SK-N-SH (cell line): ENCODE results near the gene LAMA1. TPM values are rescaled to one million over a fixed set of nuclear protein-coding genes. Genes with fewer than 3 reads are reported as not detected.

Experiments
- CTCF ChIA-PET: fragments of 300-600, 350-600 bp; formaldehyde crosslinking; extraction: SDS; loops from one replicate; lab custom pipeline; 2021; lab: Yijun Ruan, JAX
- POLR2A ChIA-PET: fragments of 350-600 bp; sonication (Branson Sonifier 250); formaldehyde crosslinking; extraction: SDS; loops from one replicate; lab custom pipeline; 2020; ENCODE audit warnings: antibody characterized with exemption, inconsistent platforms; lab: Yijun Ruan, JAX
- DNase-seq: peaks from one replicate; pipeline ENCODE4 v3.0.0; 2012
- H2AFZ ChIP-seq: fragments of 200-600 bp; sonication (generic); 2 replicates; pipeline ENCODE4 v1.8.1; 2016; ENCODE audit warnings: antibody characterized with exemption, mild to moderate bottlenecking, low read depth
- H3F3A ChIP-seq: fragments of 200-600 bp; sonication (generic); replicated peaks from 2 replicates; pipeline ENCODE3; 2016; ENCODE audit warnings: antibody characterized with exemption, mild to moderate bottlenecking; ENCODE audit not compliant: insufficient read depth
- H3K27ac ChIP-seq, 2 experiments: fragments of 200-500 bp in 1 of 2; fragments of 200-600 bp in 1 of 2; sonication (Bioruptor generic) in 1 of 2; sonication (generic), shearing (Covaris generic) in 1 of 2; 2 replicates each; pipeline versions ENCODE4 v1.5.1 to v1.6.1; 2014 to 2016; ENCODE audit warnings: low read depth in 2 of 2, inconsistent platforms in 1 of 2, low read length in 1 of 2, mild to moderate bottlenecking in 1 of 2, mixed read lengths in 1 of 2
- H3K27me3 ChIP-seq: fragments of 200-600 bp; sonication (generic), shearing (Covaris generic); 2 replicates; pipeline ENCODE4 v1.6.1; 2016; ENCODE audit warnings: mixed run types; ENCODE audit not compliant: insufficient read depth
- H3K36me3 ChIP-seq, 2 experiments: fragments of 200-500 bp in 1 of 2; fragments of 200-600 bp in 1 of 2; sonication (Bioruptor generic) in 1 of 2; sonication (generic) in 1 of 2; replicated peaks in 1 of 2; 2 replicates each; pipeline versions ENCODE3 to v1.5.1; 2014 to 2016; ENCODE audit warnings: low read length in 1 of 2, mild to moderate bottlenecking in 1 of 2; ENCODE audit not compliant: insufficient read depth in 2 of 2, control insufficient read depth in 1 of 2
- H3K4me1 ChIP-seq, 2 experiments: fragments of 200-500 bp in 1 of 2; fragments of 200-600 bp in 1 of 2; sonication (Bioruptor generic) in 1 of 2; sonication (generic), shearing (Covaris generic) in 1 of 2; 2 replicates each; pipeline versions ENCODE4 v1.5.1 to v1.6.1; 2014 to 2016; ENCODE audit warnings: low read depth in 1 of 2, low read length in 1 of 2, mixed run types in 1 of 2; ENCODE audit not compliant: insufficient read depth in 2 of 2, control insufficient read depth in 1 of 2
- H3K4me2 ChIP-seq: fragments of 200-600 bp; sonication (generic), shearing (Covaris generic); 2 replicates; pipeline ENCODE4 v1.6.1; 2017; ENCODE audit warnings: mixed run types
- H3K4me3 ChIP-seq, 2 experiments: fragments of 200-500 bp in 1 of 2; fragments of 200-600 bp in 1 of 2; sonication (Bioruptor generic) in 1 of 2; sonication (generic), shearing (Covaris generic) in 1 of 2; 2 replicates each; pipeline versions ENCODE4 v1.5.1 to v1.8.1; 2014 to 2016; ENCODE audit warnings: low read depth in 2 of 2, inconsistent platforms in 1 of 2, low read length in 1 of 2, mild to moderate bottlenecking in 1 of 2, mixed read lengths in 1 of 2, moderate library complexity in 1 of 2
- H3K79me2 ChIP-seq: fragments of 200-600 bp; sonication (generic); 2 replicates; pipeline ENCODE4 v1.8.1; 2017; ENCODE audit warnings: mild to moderate bottlenecking; ENCODE audit not compliant: insufficient read depth
- H3K9ac ChIP-seq: fragments of 200-600 bp; sonication (generic); 2 replicates; pipeline ENCODE4 v1.6.1; 2017; ENCODE audit warnings: mixed run types
- H3K9me2 ChIP-seq: fragments of 200-600 bp; sonication (generic); 2 replicates; pipeline ENCODE4 v1.6.1; 2017; ENCODE audit warnings: mixed run types
- H3K9me3 ChIP-seq: fragments of 200-600 bp; sonication (generic); 2 replicates; pipeline ENCODE4 v1.6.1; 2017; ENCODE audit warnings: mixed run types, mild to moderate bottlenecking, moderate library complexity
- H4K20me1 ChIP-seq: fragments of 200-600 bp; sonication (generic); 2 replicates; pipeline ENCODE4 v1.6.1; 2017; ENCODE audit warnings: mild to moderate bottlenecking, mixed run types; ENCODE audit not compliant: insufficient read depth
- CHD2 ChIP-seq: fragments of 150-350 bp; IDR thresholded peaks from 2 replicates; pipeline ENCODE4 v1.6.1; 2018; ENCODE audit warnings: low read length; ENCODE audit not compliant: partially characterized antibody
- CTCF ChIP-seq: fragments of 200-600 bp; sonication (generic); IDR thresholded peaks from 2 replicates; pipeline ENCODE4 v1.6.1; 2017; ENCODE audit warnings: antibody characterized with exemption, mild to moderate bottlenecking, moderate library complexity
- FOXJ3 ChIP-seq: sonication (generic); formaldehyde crosslinking; IDR thresholded peaks from 2 replicates; pipeline ENCODE4 v1.5.1; 2020; ENCODE audit warnings: mild to moderate bottlenecking, missing genetic modification reagents
- FOXM1 ChIP-seq: IDR thresholded peaks from 2 replicates; pipeline ENCODE4 v1.4.0; 2012; ENCODE audit warnings: low read depth, mild to moderate bottlenecking
- GABPA ChIP-seq: IDR thresholded peaks from 2 replicates; pipeline ENCODE4 v1.4.0; 2012; ENCODE audit warnings: low read depth, mild to moderate bottlenecking
- GATA2 ChIP-seq: sonication (generic); formaldehyde crosslinking; IDR thresholded peaks from 2 replicates; pipeline ENCODE4 v1.5.0; 2020; ENCODE audit warnings: mild to moderate bottlenecking, missing genetic modification reagents
- MAX ChIP-seq: IDR thresholded peaks from 2 replicates; pipeline ENCODE4 v1.4.0; 2012; ENCODE audit warnings: low read depth
- MEF2A ChIP-seq: IDR thresholded peaks from 2 replicates; pipeline ENCODE4 v1.4.0; 2012; ENCODE audit warnings: low read depth, borderline replicate concordance
- MXI1 ChIP-seq: IDR thresholded peaks from 2 replicates; pipeline ENCODE4 v1.6.1; 2012; ENCODE audit warnings: mild to moderate bottlenecking, low read depth, low read length, improper control_type of control experiment
- NFIC ChIP-seq: IDR thresholded peaks from 2 replicates; pipeline ENCODE4 v1.4.0; 2012; ENCODE audit warnings: borderline replicate concordance
- NRF1 ChIP-seq: IDR thresholded peaks from 2 replicates; pipeline ENCODE4 v1.6.1; 2012; ENCODE audit warnings: low read depth, mild to moderate bottlenecking, low read length
- RAD21 ChIP-seq: IDR thresholded peaks from 2 replicates; pipeline ENCODE4 v1.6.1; 2012; ENCODE audit warnings: mild to moderate bottlenecking, low read length
- RFX5 ChIP-seq: IDR thresholded peaks from 2 replicates; pipeline ENCODE4 v1.6.1; 2012; ENCODE audit warnings: mild to moderate bottlenecking, improper control_type of control experiment, low read length
- RXRA ChIP-seq: IDR thresholded peaks from 2 replicates; pipeline ENCODE4 v1.4.0; 2012; ENCODE audit warnings: low read depth, mild to moderate bottlenecking, borderline replicate concordance
- SIN3A ChIP-seq: IDR thresholded peaks from 2 replicates; pipeline ENCODE4 v1.6.1; 2012; ENCODE audit warnings: low read depth, mild to moderate bottlenecking, low read length, moderate library complexity, borderline replicate concordance
- TAF1 ChIP-seq: IDR thresholded peaks from 2 replicates; pipeline ENCODE4 v1.6.1; 2012; ENCODE audit warnings: low read depth, mild to moderate bottlenecking, low read length, moderate library complexity, borderline replicate concordance
- USF1 ChIP-seq: IDR thresholded peaks from 2 replicates; pipeline ENCODE4 v1.4.0; 2012; ENCODE audit warnings: low read depth, borderline replicate concordance
- YY1 ChIP-seq: IDR thresholded peaks from 2 replicates; pipeline ENCODE4 v1.4.0; 2012; ENCODE audit warnings: low read depth, mild to moderate bottlenecking
- ZBTB33 ChIP-seq: IDR thresholded peaks from 2 replicates; pipeline ENCODE4 v1.4.0; 2012; ENCODE audit warnings: low read depth, borderline replicate concordance
- WGBS: methylation state at CpG from one replicate; pipeline ENCODE4 v1.1.6; 2017; ENCODE audit warnings: low lambda C conversion rate; 5-methylcytosine and 5-hydroxymethylcytosine counted together
- polyA plus RNA-seq, 3 experiments: library from polyadenylated mRNA; depleted of rRNA; stranded (reverse); fragments of >200 nt; gene quantifications; 2 replicates each; pipeline ENCODE4 v1.2.3, GENCODE V29; 2012
- TF ChIP-seq, protein P1 (sequence below): fragments of 150-350 bp; IDR thresholded peaks from 2 replicates; pipeline ENCODE4 v1.6.1; 2016; ENCODE audit warnings: mild to moderate bottlenecking, low read depth, low read length

Gene LAMA1
- polyA plus RNA-seq, 1 of the 3 experiments (the other 2 are of a cell fraction), result 0.07 TPM

DNA sequence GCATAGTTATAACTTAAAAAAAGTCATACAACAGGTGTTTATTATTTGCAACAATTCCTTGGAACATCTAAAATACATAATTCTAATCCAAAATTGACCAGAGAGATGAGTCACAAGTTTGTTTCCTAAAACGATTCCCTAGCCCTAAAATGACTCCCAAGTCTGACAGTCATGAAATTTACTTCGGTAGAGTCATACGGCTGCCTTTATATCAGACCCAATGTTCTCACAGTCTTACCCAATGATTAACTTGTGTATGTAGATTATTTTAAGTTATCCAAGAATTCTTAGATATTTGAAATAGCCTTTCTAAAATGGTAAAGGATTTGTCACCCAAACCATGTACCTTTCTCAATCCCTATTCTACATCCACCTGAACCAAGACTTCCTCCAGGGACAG, 174.9 kb downstream of the LAMA1 start:
- H2AFZ ChIP-seq, result no peak overlapping the region
- ChIA-PET CTCF (no interaction called here), POLR2A (no interaction called here)
- WGBS, result 66% methylated on average over 3 of the region's 3 CpGs
- no peak for DNase-seq
- no peak overlapping the region for H3K9ac ChIP-seq
- no peaks in the 10 kb centered on the region for H4K20me1 ChIP-seq
- no peak overlapping the region for H3K27ac ChIP-seq
- no peak overlapping the region for H3K4me3 ChIP-seq
- H3K36me3 ChIP-seq, result no peaks in the 10 kb centered on the region
- H3K79me2 ChIP-seq, result no peaks in the 10 kb centered on the region
- TF ChIP-seq, protein P1, sequence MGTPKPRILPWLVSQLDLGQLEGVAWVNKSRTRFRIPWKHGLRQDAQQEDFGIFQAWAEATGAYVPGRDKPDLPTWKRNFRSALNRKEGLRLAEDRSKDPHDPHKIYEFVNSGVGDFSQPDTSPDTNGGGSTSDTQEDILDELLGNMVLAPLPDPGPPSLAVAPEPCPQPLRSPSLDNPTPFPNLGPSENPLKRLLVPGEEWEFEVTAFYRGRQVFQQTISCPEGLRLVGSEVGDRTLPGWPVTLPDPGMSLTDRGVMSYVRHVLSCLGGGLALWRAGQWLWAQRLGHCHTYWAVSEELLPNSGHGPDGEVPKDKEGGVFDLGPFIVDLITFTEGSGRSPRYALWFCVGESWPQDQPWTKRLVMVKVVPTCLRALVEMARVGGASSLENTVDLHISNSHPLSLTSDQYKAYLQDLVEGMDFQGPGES, result no peak
- TF ChIP-seq CTCF (no peak), GABPA (no peak), ZBTB33 (no peak), RAD21 (no peak), MXI1 (no peak), NFIC (no peak), GATA2 (no peak), FOXM1 (no peak), NRF1 (no peak), SIN3A (no peak), CHD2 (no peak), TAF1 (no peak), MEF2A (no peak), MAX (no peak), FOXJ3 (CRISPR knock-in tag) (no peak), USF1 (no peak), RFX5 (no peak), RXRA (no peak), YY1 (no peak)
- peaks cover 0 to 7% of the 10 kb centered on the region in 2 experiments; a peak in 1 of 4 replicates for H3K4me1 ChIP-seq
- no peaks in the 10 kb centered on the region for H3F3A ChIP-seq
- no peaks in the 10 kb centered on the region for H3K9me2 ChIP-seq
- H3K4me2 ChIP-seq, result no peak overlapping the region
- H3K9me3 ChIP-seq, result no peaks in the 10 kb centered on the region
- H3K27me3 ChIP-seq, result no peaks in the 10 kb centered on the region
